PC-9 (cell line): ENCODE data around the gene TTC23. TPM values are rescaled to one million over a fixed set of nuclear protein-coding genes. Genes with fewer than 3 reads are reported as not detected.

Experiments used
- BruUV-seq: library from RNA; stranded (reverse); fragments of 400-500 nt; replicated peaks from 2 replicates; lab custom pipeline; 2021; lab: Mats Ljungman, UMichigan
- CTCF ChIA-PET: fragments of 300-600 bp; sonication (Branson Sonifier 250); formaldehyde crosslinking; loops from one replicate; lab custom pipeline; 2022; ENCODE audit warnings: antibody characterized with exemption; lab: Charles Lee
- POLR2A ChIA-PET: fragments of 300-600 bp; sonication (Branson Sonifier 250); formaldehyde crosslinking; loops from one replicate; lab custom pipeline; 2022; ENCODE audit warnings: antibody characterized with exemption; ENCODE audit not compliant: unreplicated experiment; lab: Charles Lee
- DNase-seq, 2 experiments: peaks; one replicate each; pipeline versions ENCODE4 v3.0.0 to v3.0.0-alpha.2; 2015 to 2022; ENCODE audit warnings: mixed read lengths in 1 of 2
- H2AFZ ChIP-seq: fragments of 200-600 bp; sonication (generic); 2 replicates; pipeline ENCODE4 v1.8.1; 2017; ENCODE audit warnings: antibody characterized with exemption
- H3F3A ChIP-seq: fragments of 200-600 bp; sonication (generic); 2 replicates; pipeline ENCODE4 v1.8.1; 2017; ENCODE audit warnings: antibody characterized with exemption, mild to moderate bottlenecking, low read depth; ENCODE audit not compliant: insufficient read depth
- H3K27ac ChIP-seq: fragments of 200-600 bp; sonication (generic); 2 replicates; pipeline ENCODE4 v1.6.1; 2016; ENCODE audit warnings: mixed run types
- H3K27me3 ChIP-seq: fragments of 200-600 bp; sonication (generic); 2 replicates; pipeline ENCODE4 v1.6.1; 2016; ENCODE audit warnings: low read depth, mixed run types; ENCODE audit not compliant: insufficient read depth
- H3K36me3 ChIP-seq: fragments of 200-600 bp; sonication (generic); 2 replicates; pipeline ENCODE4 v1.6.1; 2016; ENCODE audit warnings: low read depth, mixed run types
- H3K4me1 ChIP-seq: fragments of 200-600 bp; sonication (generic); replicated peaks from 2 replicates; pipeline ENCODE4 v1.6.1; 2016; ENCODE audit warnings: mixed run types; ENCODE audit not compliant: insufficient read depth
- H3K4me2 ChIP-seq: fragments of 200-600 bp; sonication (generic); 2 replicates; pipeline ENCODE4 v1.6.1; 2017; ENCODE audit warnings: mixed run types
- H3K4me3 ChIP-seq: fragments of 200-600 bp; sonication (generic); 2 replicates; pipeline ENCODE4 v1.6.1; 2016; ENCODE audit warnings: mixed run types
- H3K79me2 ChIP-seq: fragments of 200-600 bp; sonication (generic); 2 replicates; pipeline ENCODE4 v1.6.1; 2017; ENCODE audit warnings: low read depth, mixed run types
- H3K9me2 ChIP-seq: fragments of 200-600 bp; sonication (generic); 2 replicates; pipeline ENCODE4 v1.8.1; 2017; ENCODE audit warnings: mild to moderate bottlenecking; ENCODE audit not compliant: insufficient read depth
- H3K9me3 ChIP-seq: fragments of 200-600 bp; sonication (generic); 2 replicates; pipeline ENCODE4 v1.8.1; 2016; ENCODE audit warnings: low read depth; ENCODE audit not compliant: insufficient read depth
- H4K20me1 ChIP-seq: fragments of 200-600 bp; sonication (generic); 2 replicates; pipeline ENCODE4 v1.8.1; 2017; ENCODE audit not compliant: insufficient read depth
- CTCF ChIP-seq: fragments of 200-600 bp; sonication (generic); conservative IDR thresholded peaks from 2 replicates; pipeline ENCODE4 v1.6.1; 2017; ENCODE audit warnings: mixed run types, antibody characterized with exemption, mild to moderate bottlenecking, moderate library complexity
- EZH2 ChIP-seq: fragments of 200-600 bp; sonication (generic); IDR thresholded peaks from 2 replicates; pipeline ENCODE4 v1.8.0; 2017; ENCODE audit warnings: antibody characterized with exemption, low read depth
- intact Hi-C: fragments of 100-400 bp; cut with micrococcal nuclease; formaldehyde crosslinking; loops from one replicate; pipeline ENCODE4 v1.10.0; 2022; ENCODE audit not compliant: unreplicated experiment
- total RNA-seq: library from RNA; stranded (reverse); gene quantifications from 2 replicates; pipeline ENCODE4 v1.2.3, GENCODE V29; 2021

Gene TTC23
- total RNA-seq, 1 experiment from 2014 or later, result 18.4 TPM

- Histone ChIP-seq H3K27ac (no peak overlapping the region), H3K79me2 (no peaks in the 10 kb centered on the region), H3K4me1 (no peaks in the 10 kb centered on the region), H3K9me2 (no peaks in the 10 kb centered on the region), H3F3A (no peaks in the 10 kb centered on the region), H4K20me1 (no peaks in the 10 kb centered on the region), H3K27me3 (peaks cover 10% of the 10 kb centered on the region; the same call in 1 of the 2 replicates), H3K36me3 (no peaks in the 10 kb centered on the region), H3K9me3 (no peaks in the 10 kb centered on the region), H2AFZ (no peak overlapping the region), H3K4me2 (no peak overlapping the region), H3K4me3 (no peak overlapping the region)
- BruUV-seq, result no TSS peak
- ChIA-PET CTCF (interaction anchor here (0.6 kb wide), 1 partner anchor 117 kb away, joined by 5 read pairs; no protein-coding TSS in a partner anchor), POLR2A (no interaction called here)
- intact Hi-C loops, result no loop called here
- no peak for DNase-seq
- TF ChIP-seq EZH2 (no peak), CTCF (no peak)
Observed at GRCh38 chr15:99096894-99097426, 152.4 kb downstream of the TTC23 start.

- POLR2A ChIA-PET, result no interaction called here
- no TSS peak for BruUV-seq
- intact Hi-C loops, result no loop called here
- Histone ChIP-seq H3K27ac (no peak overlapping the region), H3K9me2 (no peaks in the 10 kb centered on the region), H3K4me3 (no peak overlapping the region), H3K4me1 (no peaks in the 10 kb centered on the region), H2AFZ (no peak overlapping the region), H3K36me3 (no peaks in the 10 kb centered on the region), H4K20me1 (no peaks in the 10 kb centered on the region), H3K79me2 (no peaks in the 10 kb centered on the region), H3K27me3 (peaks cover 6% of the 10 kb centered on the region; the same call in 1 of the 2 replicates), H3K9me3 (no peaks in the 10 kb centered on the region), H3K4me2 (no peak overlapping the region), H3F3A (no peaks in the 10 kb centered on the region)
- no peak for TF ChIP-seq CTCF
- TF ChIP-seq EZH2, result no peak
- DNase-seq, result no peak
- CTCF ChIA-PET, result no interaction called here
Observed at GRCh38 chr15:99096173-99096893, 153.0 kb downstream of the TTC23 start.

DNA sequence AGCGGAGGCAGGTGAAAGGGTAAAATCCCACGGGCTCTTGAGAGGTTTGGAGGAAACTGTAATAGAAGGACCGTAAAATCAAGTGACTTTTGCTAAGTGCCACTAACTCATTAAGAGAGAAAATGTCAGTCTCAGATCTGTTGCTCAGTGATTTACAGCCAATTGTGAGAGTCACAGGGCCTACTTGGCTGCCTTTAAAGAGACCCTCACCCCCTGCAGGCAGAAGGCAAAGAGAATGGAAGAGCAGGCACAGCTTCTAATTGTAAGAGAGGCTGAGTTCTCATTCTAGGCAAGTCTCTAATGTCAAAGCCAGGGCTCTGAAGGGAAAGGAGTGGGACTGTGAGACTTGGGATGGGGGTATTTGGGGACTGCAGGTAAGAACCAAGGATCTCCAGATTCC, 153.8 kb downstream of the TTC23 start:
- ChIA-PET CTCF (no interaction called here), POLR2A (no interaction called here)
- H3K36me3 ChIP-seq, result no peaks in the 10 kb centered on the region
- intact Hi-C loops, result no loop called here
- H3K9me2 ChIP-seq, result no peaks in the 10 kb centered on the region
- H3K4me3 ChIP-seq, result no peak overlapping the region
- no peak overlapping the region for H3K4me2 ChIP-seq
- TF ChIP-seq EZH2 (no peak), CTCF (no peak)
- no peaks in the 10 kb centered on the region for H3K9me3 ChIP-seq
- no peaks in the 10 kb centered on the region for H3F3A ChIP-seq
- no peaks in the 10 kb centered on the region for H3K4me1 ChIP-seq
- no peaks in the 10 kb centered on the region for H3K79me2 ChIP-seq
- no peak overlapping the region for H3K27ac ChIP-seq
- no peak overlapping the region for H2AFZ ChIP-seq
- H4K20me1 ChIP-seq, result no peaks in the 10 kb centered on the region
- peaks cover 6% of the 10 kb centered on the region; the same call in 1 of the 2 replicates for H3K27me3 ChIP-seq
- no TSS peak for BruUV-seq
- no peak for DNase-seq
